COLO668 (cell line): ENCODE data around the gene CPLX1.
"Not testable (repeated sequence)": the region's sequence is repeated elsewhere in the genome, so short reads cannot be mapped to it uniquely, and the experiment has no call there.

ENCODE experiments used
- DNase-seq: peaks from one replicate; lab custom pipeline; 2025; ENCODE audit not compliant: unreplicated experiment; lab: John Stamatoyannopoulos, UW

CPLX1 gene

DNA sequence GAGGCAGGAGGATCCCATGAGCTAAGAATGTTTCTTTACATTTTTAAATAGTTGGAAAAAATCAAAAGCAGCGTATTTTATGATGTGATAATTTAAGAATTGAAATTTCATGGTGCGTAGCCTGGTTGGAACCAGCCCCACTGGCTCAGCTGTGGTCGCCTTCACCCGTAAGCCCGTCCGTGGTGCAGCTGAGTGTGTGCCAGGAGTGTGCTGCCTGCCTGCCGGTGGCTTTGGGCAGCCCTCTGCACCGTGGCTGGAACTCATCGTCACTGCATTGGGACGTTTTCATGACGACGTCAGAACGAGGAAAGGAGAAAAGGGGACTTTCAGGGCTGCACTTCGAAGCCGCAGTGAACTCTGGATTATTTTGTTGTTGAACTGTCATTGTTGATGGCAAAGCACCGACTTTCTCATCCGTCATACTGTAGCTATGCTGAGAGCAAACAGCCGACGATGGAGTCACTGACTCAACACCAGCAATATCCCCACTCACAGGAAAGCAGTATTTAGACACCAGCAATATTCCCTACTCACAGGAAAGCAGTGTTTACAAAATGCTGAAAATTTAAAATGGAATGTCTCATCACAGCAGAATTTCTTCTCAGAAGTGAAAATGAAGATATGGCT, 85.2 kb downstream of the CPLX1 start:
- DNase-seq: no peak

DNA sequence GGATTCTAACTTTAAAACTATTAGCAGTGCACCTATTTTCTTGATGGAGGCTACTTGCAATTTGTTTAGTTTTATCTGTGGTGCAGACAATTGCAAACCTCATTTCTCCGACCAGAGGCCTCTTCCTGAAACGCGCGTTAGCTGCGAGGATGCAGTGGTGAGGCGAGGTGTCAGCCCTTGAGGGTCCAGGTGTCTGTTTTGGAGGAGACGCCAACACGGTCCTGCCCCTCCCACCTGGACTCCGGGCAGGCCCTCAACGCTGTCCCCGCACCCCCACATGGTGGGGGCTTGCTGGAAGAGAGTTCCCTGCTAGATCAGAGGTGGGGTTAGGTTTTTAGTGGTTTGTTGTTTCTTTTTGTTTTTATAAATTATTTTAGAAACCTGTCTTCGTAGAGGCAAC, 85.9 kb downstream of the CPLX1 start:
- DNase-seq: no peak

DNA sequence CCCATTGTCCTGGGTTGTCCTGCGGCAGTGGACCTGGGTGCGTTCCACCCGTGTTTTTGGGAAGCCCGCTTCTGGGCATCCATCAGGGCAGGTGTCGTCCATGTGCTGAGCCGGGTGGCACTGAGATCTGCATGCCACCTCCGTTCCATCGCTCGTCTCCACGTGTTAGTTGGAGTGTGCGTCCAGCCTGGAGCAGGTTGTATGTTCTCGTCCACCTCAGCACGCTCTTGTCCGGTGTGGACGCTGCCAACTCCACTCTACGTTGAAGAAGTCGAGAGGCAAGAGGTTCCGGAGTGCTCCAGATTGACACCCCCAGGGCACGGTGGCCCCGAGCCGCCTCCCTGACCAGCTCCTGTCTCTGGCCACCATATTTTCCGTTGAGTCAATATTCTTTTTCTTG, 86.4 kb downstream of the CPLX1 start:
- no peak for DNase-seq

DNA sequence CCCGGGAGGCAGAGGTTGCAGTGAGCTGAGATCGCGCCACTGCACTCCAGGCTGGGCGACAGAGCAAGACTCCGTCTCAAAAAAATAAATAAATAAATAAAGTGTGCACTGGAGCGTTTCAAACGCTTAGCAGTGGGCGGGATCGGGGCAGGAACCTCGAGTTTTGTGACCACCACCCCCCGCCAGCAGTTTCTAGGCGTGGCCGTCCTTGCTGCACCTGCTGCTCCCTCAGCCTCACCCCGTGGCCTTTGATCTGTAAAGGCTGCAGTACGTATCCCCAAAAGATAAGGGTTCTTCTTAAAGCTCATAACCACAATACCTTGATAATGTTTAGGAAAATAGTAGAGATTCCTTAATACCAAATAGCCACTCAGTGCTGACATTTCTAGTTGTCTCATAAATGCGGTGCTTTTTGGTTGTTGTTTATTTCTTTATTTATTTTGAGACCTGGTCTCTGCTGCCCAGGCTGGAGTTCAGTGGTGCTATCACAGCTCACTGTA, 87.1 kb downstream of the CPLX1 start:
- DNase-seq: peak; percentile 25

DNA sequence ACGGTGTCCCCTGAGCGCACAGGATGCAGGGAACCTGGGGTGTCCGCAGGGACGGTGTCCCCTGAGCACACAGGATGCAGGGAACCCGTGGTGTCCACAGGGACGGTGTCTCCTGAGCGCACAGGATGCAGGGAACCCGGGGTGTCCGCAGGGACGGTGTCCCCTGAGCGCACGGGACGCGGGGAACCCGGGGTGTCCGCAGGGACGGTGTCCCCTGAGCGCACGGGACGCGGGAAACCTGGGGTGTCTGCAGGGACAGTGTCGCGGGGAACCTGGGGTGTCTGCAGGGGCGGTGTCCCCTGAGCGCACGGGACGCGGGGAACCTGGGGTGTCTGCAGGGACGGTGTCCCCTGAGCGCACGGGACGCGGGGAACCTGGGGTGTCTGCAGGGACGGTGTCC, 89.4 kb downstream of the CPLX1 start:
- not testable (repeated sequence) for DNase-seq

DNA sequence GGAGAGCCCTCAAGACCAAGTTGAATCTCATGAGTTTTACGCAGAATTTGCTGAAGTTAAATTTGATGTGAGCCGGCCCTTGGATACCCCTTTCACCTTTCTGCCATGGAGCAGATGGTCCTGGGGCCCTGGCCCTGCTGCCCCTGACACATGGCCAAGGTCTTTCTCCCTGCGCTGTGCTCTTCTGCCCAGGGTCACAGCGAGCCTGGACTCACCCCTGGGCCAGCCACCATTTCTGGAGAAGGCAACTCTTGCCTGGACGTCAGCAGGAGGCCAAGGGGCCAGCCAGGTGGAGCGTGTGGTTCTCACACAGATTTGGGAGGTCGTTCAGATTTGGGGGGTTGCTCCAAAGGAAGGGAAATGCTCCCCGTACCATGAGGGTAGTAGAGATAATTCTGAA, 90.3 kb downstream of the CPLX1 start:
- DNase-seq: no peak
